ENCODE data around the gene TRIM40. TPM values are rescaled to one million over a fixed set of nuclear protein-coding genes. Genes with fewer than 3 reads are reported as not detected.

Gene TRIM40
- total RNA-seq, 2 experiments from 2014 or later, result not detected

DNA sequence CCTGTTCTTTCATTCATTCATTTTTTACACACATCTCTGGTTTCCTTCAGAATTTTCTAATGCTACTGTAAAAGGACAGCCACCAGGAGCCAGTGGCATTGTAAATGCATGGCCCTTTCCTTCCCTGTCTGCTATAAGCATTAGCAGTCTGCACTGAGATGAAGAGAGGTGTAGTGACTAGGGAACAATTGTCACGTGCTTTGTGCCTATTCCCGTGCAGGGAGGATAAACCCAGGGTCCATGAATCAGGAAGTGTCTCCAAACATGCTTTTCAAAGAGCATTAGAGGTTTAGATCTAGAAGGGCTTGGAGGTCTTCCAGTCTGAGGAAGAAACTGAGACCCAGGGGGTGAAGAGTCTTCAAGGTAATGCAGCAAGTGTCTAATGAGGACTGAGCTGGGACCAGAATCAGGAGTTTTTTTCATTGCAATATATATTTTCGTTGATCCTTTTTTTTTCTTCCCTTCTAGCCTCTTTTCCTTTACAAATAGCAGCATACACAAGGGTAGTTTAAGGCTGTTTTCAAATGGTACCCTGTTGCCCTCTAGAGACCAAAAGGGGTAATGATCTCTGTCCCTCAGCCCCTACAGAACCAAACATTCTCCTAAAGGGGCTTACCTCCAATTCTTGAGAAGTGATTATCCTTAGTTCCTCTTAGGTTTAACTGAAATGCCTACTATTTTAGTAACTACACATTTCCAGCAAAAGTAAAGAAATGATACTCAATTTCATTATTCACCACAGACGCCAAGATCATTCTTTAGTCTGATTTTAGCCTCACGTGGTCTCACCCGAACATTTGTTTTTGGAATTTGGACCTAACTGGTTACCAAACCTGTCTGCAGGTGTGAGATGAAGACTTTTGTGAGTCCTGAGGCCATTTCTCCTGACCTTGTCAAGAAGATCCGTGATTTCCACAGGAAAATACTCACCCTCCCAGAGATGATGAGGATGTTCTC, 34.0 kb downstream of the TRIM40 start:
- H3K27me3 Mint-ChIP-seq, result peaks cover 46% of the 10 kb centered on the region
- peaks cover 17% of the 10 kb centered on the region for H3K4me1 Mint-ChIP-seq
- H3K9me3 Mint-ChIP-seq, result no peaks in the 10 kb centered on the region
- POLR2A ChIA-PET, result no interaction called here
- ATAC-seq (ENCODE audit: low read depth) (peak; percentile 77), DNase-seq (no peak)
- no peak overlapping the region for H3K27ac Mint-ChIP-seq
- H3K4me3 Mint-ChIP-seq, result no peak overlapping the region
- H3K36me3 Mint-ChIP-seq, result no peaks in the 10 kb centered on the region

DNA sequence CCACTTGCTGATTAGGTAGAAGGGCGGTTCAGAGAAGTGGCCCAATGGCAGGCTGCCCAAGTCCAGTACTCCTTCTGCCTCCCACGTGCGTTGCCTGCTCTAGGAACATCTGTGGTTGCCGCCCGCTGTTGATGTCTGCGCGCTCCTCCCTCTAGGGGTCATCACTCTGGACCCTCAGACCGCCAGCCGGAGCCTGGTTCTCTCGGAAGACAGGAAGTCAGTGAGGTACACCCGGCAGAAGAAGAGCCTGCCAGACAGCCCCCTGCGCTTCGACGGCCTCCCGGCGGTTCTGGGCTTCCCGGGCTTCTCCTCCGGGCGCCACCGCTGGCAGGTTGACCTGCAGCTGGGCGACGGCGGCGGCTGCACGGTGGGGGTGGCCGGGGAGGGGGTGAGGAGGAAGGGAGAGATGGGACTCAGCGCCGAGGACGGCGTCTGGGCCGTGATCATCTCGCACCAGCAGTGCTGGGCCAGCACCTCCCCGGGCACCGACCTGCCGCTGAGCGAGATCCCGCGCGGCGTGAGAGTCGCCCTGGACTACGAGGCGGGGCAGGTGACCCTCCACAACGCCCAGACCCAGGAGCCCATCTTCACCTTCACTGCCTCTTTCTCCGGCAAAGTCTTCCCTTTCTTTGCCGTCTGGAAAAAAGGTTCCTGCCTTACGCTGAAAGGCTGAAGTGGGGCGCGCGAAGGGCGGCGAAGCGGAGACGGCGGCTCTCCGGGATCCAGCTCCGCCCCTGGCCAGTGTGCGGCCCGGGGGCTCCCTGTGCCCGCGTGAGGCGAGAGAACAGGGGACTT, 35.9 kb downstream of the TRIM40 start:
- POLR2A ChIA-PET, result interaction anchor here (1.1 kb wide), 1 partner anchor 48 kb away, joined by 3 read pairs; no protein-coding TSS in a partner anchor
- no peak for ATAC-seq (ENCODE audit: low read depth)
- no peak overlapping the region for H3K27ac Mint-ChIP-seq
- no peak for DNase-seq
- H3K9me3 Mint-ChIP-seq, result no peaks in the 10 kb centered on the region
- H3K4me1 Mint-ChIP-seq, result peaks cover 16% of the 10 kb centered on the region
- H3K4me3 Mint-ChIP-seq, result peak overlapping the region; percentile 28
- no peaks in the 10 kb centered on the region for H3K36me3 Mint-ChIP-seq
- peaks cover 65% of the 10 kb centered on the region for H3K27me3 Mint-ChIP-seq

DNA sequence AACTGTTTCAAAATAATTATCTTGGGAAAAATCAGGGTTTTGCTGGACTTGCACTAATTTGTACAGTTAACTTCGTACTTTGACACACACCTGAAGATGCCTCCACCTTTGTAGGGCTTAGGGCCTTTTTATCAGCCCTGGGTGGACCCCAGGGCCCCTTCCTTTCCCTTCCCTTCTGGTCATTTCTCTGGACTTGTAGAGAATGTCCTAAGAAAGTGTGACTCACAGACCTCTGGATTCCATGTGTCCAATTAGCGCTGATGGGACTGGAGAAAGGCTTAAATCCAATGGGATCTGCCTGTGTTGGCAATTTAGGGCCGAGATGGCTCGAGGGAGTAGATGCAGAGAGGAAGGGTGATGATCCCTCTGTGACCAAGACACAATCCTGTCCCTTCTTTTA, 36.7 kb downstream of the TRIM40 start:
- Mint-ChIP-seq H3K27me3 (peaks cover 72% of the 10 kb centered on the region), H3K36me3 (no peaks in the 10 kb centered on the region), H3K4me3 (no peak overlapping the region), H3K4me1 (peaks cover 11% of the 10 kb centered on the region), H3K9me3 (no peaks in the 10 kb centered on the region), H3K27ac (no peak overlapping the region)
- ATAC-seq (ENCODE audit: low read depth) (no peak), DNase-seq (no peak)
- POLR2A ChIA-PET, result no interaction called here

DNA sequence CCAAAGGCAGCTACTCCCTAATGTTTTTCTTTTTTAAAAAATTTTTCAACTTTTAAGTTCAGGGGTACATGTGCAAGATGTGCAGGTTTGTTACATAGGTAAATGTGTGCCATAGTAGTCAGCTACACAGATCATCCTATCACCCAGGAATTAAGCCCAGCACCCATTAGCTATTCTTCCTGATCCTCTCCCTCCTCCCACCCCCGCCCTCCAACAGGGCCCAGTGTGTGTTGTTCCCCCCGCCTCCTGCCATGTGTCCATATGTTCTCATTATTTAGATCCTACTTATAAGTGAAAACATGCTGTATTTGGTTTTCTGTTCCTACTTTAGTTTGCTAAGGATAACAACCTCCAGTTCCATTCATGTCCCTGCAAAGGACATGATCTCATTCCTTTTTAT, 39.8 kb downstream of the TRIM40 start:
- Mint-ChIP-seq H3K27ac (no peak overlapping the region), H3K4me3 (no peak overlapping the region), H3K27me3 (peaks cover 83% of the 10 kb centered on the region), H3K9me3 (peaks cover 7% of the 10 kb centered on the region), H3K4me1 (peaks cover 3% of the 10 kb centered on the region), H3K36me3 (peaks cover 5% of the 10 kb centered on the region)
- POLR2A ChIA-PET, result interaction anchor here (0.5 kb wide), 1 partner anchor 37 kb away, joined by 3 read pairs; no protein-coding TSS in a partner anchor
- DNase-seq (no peak), ATAC-seq (ENCODE audit: low read depth) (no peak)

DNA sequence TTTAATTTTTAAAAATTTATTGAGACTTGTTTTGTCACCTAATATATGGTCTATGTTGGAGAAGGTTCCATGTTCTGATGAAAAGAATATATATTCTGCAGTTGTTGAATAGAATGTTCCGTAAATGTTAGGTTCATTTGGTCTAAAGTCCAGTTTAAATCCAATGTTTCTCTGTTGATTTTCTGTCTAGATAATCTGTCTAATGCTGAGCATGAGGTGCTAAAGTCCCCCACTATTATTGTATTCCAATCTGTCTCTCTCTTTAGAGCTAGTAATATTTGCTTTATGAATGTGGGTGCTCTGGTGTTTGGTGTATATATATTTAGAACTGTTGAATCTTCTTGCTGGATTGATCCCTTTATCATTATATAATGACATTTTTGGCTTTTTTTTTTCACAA, 42.9 kb downstream of the TRIM40 start:
- POLR2A ChIA-PET, result interaction anchor here (0.7 kb wide), 1 partner anchor 10 kb away, joined by 5 read pairs; no protein-coding TSS in a partner anchor
- Mint-ChIP-seq H3K27ac (no peak overlapping the region), H3K27me3 (peaks cover 57% of the 10 kb centered on the region)

DNA sequence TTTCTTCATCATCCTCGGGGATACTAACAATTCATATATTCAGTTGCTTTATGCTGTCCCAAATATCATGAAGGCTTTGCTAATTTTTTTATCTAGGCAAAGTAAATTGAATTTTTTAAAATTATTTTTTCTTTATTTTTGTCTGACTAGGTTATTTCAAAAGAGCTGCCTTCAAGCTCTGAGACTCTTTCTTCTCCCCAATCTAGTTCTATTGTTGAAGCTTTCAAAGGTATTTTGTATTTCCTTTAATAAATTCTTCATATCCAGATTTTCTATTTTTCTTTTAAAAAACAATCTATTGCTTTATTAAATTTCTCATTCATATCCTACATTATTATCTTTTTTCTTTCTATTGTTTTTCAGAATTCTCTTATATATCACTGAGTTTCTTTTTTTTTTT, 44.2 kb downstream of the TRIM40 start:
- Mint-ChIP-seq H3K27me3 (peaks cover 46% of the 10 kb centered on the region), H3K9me3 (peaks cover 14% of the 10 kb centered on the region), H3K27ac (no peak overlapping the region), H3K36me3 (peaks cover 13% of the 10 kb centered on the region), H3K4me3 (no peak overlapping the region), H3K4me1 (peaks cover 2% of the 10 kb centered on the region)
- no peak for DNase-seq
- no peak for ATAC-seq (ENCODE audit: low read depth)
- POLR2A ChIA-PET, result no interaction called here

More for the DNA sequence above, 42.9 kb downstream of the TRIM40 start:
- DNase-seq, result no peak
- no peak for ATAC-seq (ENCODE audit: low read depth)
- peaks cover 14% of the 10 kb centered on the region for H3K9me3 Mint-ChIP-seq
- no peak overlapping the region for H3K4me3 Mint-ChIP-seq
- H3K36me3 Mint-ChIP-seq, result peaks cover 5% of the 10 kb centered on the region
- peaks cover 2% of the 10 kb centered on the region for H3K4me1 Mint-ChIP-seq

DNA sequence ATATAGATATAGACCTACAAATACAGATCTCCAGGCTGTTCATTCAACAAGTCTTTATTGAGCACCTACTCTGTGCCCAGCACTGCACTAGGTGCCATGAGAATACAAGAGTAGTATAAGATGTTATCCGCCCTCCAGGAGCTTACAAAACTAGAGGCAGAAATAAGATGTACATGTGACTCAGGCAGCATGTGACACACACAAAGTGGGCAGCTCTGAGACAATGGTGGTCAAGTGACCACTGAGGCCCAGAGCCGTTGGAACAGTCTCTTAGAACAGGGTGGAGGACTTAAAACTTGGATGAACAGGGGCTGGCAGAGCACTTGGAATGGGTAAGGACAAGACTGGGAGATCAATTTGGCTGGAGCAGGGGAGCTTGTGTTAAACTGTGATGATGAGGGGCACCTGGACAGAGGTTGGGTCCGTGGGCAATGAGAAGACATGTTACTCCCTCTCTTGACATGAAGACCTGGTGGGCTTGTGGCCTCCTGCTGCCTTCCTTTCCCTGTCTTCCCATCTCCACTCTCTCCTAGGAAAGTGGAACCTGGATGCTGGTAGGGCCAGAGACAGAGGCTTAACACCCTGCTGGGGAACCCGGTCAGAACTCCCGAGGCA, 48.6 kb downstream of the TRIM40 start:
- Mint-ChIP-seq H3K36me3 (peaks cover 29% of the 10 kb centered on the region), H3K27ac (no peak overlapping the region), H3K4me3 (no peak overlapping the region), H3K9me3 (peaks cover 11% of the 10 kb centered on the region), H3K27me3 (peaks cover 5% of the 10 kb centered on the region), H3K4me1 (no peaks in the 10 kb centered on the region)
- POLR2A ChIA-PET, result no interaction called here
- DNase-seq (no peak), ATAC-seq (ENCODE audit: low read depth) (no peak)

DNA sequence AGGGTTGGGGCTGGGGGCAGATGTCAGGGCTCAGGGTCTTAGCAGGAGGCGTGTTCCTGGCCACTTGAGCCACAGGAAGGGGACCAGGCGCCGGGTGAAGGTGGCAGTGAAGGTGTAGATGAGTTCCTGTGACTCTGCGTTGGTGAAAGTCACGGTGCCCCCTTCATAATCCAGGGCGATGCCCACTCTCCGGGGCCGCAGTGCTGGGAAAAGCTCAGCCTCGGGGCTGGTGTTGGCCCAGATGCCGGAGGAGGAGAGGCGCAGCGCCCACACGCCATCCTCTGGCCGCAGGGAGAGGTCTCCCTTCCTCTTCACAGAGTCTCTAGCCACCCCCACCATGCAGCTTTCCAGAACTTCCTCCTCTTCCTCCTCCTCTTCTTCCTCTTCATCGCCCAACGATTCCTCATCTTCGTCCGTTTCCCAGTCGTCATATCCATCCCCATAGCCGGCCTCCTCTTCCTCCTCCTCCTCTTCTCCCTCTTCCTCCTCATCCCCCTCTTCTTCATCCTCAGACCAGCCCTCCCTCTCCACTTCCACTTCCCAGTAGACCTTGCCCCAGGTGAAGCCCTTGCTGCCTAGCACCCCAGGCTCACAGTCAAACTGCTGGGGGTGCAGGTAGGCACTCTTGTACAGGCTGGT, 50.0 kb downstream of the TRIM40 start:
- Mint-ChIP-seq H3K27me3 (no peaks in the 10 kb centered on the region), H3K36me3 (peaks cover 35% of the 10 kb centered on the region), H3K27ac (no peak overlapping the region), H3K4me1 (no peaks in the 10 kb centered on the region), H3K4me3 (no peak overlapping the region), H3K9me3 (peaks cover 5% of the 10 kb centered on the region)
- POLR2A ChIA-PET, result no interaction called here
- DNase-seq, result no peak
- no peak for ATAC-seq (ENCODE audit: low read depth)

DNA sequence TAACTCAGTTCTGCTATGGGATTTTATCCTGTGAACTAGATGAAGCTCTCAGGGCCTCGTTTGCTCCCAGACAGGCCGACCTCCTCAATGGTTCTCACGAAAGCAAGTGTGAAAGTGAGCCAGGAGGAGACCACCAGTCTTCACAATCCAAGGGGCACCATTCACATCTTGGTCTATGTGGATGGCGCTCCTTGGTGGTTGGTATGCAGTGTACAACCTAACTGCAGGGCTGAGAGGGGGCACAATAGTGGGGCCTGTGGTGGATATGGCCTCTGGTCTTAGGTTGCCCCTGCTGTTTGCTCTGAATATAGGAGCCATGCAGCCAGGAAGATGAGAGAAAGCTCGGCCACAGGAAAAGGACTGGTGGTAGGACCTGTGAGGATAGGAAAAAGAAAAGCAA, 52.6 kb downstream of the TRIM40 start:
- H3K9me3 Mint-ChIP-seq, result no peaks in the 10 kb centered on the region
- POLR2A ChIA-PET, result interaction anchor here (0.5 kb wide), 1 partner anchor 10 kb away, joined by 5 read pairs; no protein-coding TSS in a partner anchor
- H3K27ac Mint-ChIP-seq, result no peak overlapping the region
- H3K4me1 Mint-ChIP-seq, result no peaks in the 10 kb centered on the region
- no peaks in the 10 kb centered on the region for H3K27me3 Mint-ChIP-seq
- H3K4me3 Mint-ChIP-seq, result no peak overlapping the region
- peaks cover 42% of the 10 kb centered on the region for H3K36me3 Mint-ChIP-seq
- DNase-seq, result no peak
- no peak for ATAC-seq (ENCODE audit: low read depth)

DNA sequence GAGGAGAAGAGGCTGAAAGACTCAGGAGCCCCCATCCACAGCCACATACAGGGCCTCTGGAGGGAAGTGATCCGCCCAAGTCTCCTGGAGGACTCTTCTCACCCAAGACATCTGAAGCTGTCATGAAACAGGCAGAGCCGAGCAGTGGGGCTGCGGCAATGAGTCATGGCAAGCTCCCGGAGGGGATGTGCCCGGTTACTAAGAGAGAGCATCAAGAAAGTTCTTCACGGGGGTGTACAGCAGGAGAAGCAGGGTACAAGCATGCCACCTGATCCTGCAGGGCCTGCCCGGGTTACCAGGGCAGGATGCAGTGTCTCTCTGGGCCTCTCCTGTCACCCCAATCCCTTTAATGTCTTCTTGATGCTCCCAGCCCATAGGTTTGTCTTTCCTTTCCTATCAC, 56.1 kb downstream of the TRIM40 start:
- Mint-ChIP-seq H3K27ac (no peak overlapping the region), H3K4me3 (no peak overlapping the region), H3K36me3 (peaks cover 28% of the 10 kb centered on the region), H3K9me3 (no peaks in the 10 kb centered on the region), H3K4me1 (no peaks in the 10 kb centered on the region), H3K27me3 (no peaks in the 10 kb centered on the region)
- ATAC-seq (ENCODE audit: low read depth) (no peak), DNase-seq (no peak)
- POLR2A ChIA-PET, result no interaction called here

DNA sequence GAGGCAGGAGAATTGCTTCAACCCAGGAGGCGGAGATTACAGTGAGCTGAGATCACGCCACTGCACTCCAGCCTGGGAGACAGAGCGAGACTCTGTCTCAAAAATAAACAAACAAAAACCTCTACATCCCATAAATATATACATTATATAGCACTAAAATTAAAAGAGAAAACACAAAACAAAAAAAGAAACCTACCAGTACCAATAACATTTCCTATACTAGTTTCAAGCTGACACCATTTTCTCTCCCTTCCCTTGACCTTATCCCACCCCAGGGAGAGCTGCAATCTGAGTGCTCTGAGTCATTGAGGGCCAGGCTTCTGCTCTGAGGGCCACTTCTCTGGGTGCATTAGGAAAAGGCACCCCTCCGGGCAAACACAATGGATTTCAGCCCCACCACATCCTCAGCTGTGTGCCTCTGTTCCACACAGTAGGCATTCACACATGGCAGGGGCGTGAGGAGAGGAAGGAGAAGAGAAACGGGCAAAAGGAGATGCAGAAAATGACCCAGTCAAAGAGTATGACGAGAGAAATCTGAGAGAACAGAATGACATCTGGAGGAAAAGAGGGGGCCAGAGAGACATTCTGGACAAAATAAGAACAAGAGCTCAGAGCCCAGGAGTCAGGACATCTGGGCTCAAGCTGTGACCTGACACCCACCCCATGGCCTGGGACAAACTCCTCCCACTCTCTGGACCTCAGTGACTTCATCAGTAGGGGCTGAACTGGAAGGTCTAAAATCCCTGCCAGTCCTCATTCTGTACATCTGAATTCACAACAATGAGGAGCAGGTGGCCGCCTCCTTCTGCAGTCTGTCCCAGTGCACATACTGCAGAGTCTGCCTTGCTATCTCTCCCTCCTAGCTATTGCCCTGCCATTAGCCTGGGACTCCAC, 59.1 kb downstream of the TRIM40 start:
- Mint-ChIP-seq H3K27ac (peak overlapping the region; percentile 15), H3K4me1 (peaks cover 2% of the 10 kb centered on the region), H3K36me3 (peaks cover 30% of the 10 kb centered on the region), H3K27me3 (no peaks in the 10 kb centered on the region), H3K9me3 (no peaks in the 10 kb centered on the region), H3K4me3 (no peak overlapping the region)
- DNase-seq (no peak), ATAC-seq (ENCODE audit: low read depth) (no peak)
- POLR2A ChIA-PET, result no interaction called here

DNA sequence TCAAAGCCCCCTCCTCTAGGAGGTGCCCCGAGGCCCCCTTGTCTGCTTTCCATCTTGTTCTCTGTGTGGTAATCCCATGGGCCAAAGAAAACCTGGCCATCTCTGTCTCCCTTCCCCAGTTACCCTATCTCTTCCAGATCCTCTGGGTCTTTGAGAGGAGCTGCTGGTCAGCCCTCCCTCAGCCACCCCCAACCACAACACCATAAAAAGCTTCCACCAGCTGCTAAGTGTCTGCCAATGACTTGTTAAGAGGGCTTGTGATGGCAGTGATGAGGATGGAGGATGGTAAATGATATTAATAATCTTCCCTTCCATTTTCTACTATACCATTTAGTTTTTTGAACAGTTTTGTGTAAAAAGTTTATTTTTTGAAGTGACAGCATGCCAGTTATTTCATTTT, 60.0 kb downstream of the TRIM40 start:
- ATAC-seq (ENCODE audit: low read depth) (no peak), DNase-seq (no peak)
- Mint-ChIP-seq H3K27ac (peak overlapping the region; percentile 19), H3K27me3 (no peaks in the 10 kb centered on the region), H3K36me3 (peaks cover 31% of the 10 kb centered on the region), H3K4me3 (no peak overlapping the region), H3K4me1 (peaks cover 5% of the 10 kb centered on the region), H3K9me3 (no peaks in the 10 kb centered on the region)
- POLR2A ChIA-PET, result no interaction called here
